K562 (cell line): Measurements from ENCODE around the gene CLCN1. TPM values are rescaled to one million over a fixed set of nuclear protein-coding genes. Genes with fewer than 3 reads are reported as not detected.

Experiments
- GTF2E2 ChIP-seq: fragments of 200-800 bp; sonication (Bioruptor generic); IDR thresholded peaks from 2 replicates; pipeline ENCODE4 v1.6.1; 2016; ENCODE audit warnings: missing genetic modification characterization, missing compliant biosample characterization
- NFE2 ChIP-seq: IDR thresholded peaks from 2 replicates; pipeline ENCODE4 v1.6.1; 2014; ENCODE audit warnings: antibody characterized with exemption, low read depth
- NFE2L1 ChIP-seq: fragments of 450-650 bp; IDR thresholded peaks from 2 replicates; pipeline ENCODE4 v1.6.1; 2016; ENCODE audit warnings: missing genetic modification characterization, low read depth, mild to moderate bottlenecking, missing compliant biosample characterization, moderate library complexity, borderline replicate concordance
- XRCC3 ChIP-seq: fragments of 450-650 bp; IDR thresholded peaks from 2 replicates; pipeline ENCODE4 v1.6.1; 2017; ENCODE audit warnings: mild to moderate bottlenecking, moderate library complexity
- YBX1 ChIP-seq: fragments of 450-650 bp; IDR thresholded peaks from 2 replicates; pipeline ENCODE4 v1.7.1; 2016; ENCODE audit warnings: mild to moderate bottlenecking
- ZFX ChIP-seq: sonication (generic); formaldehyde crosslinking; IDR thresholded peaks from 2 replicates; pipeline ENCODE4 v1.8.0; 2022; ENCODE audit warnings: mild to moderate bottlenecking, missing genetic modification reagents, moderate library complexity
- polyA plus RNA-seq, 8 experiments: library from polyadenylated mRNA; depleted of rRNA in 4 of 8; stranded (reverse) in 5 of 8; unstranded in 3 of 8; fragments of >200 nt; fragmentation: Nextera tagmentation in 2 of 8; fragmentation: Illumina TruSeq in 1 of 8; extraction: Ambion mirVana in 2 of 8; extraction: Trizol in 1 of 8; gene quantifications; 2 replicates each; pipeline versions ENCODE4 v1.2.1 to v1.2.3, GENCODE V29; 2011 to 2014; ENCODE audit warnings: inconsistent platforms in 1 of 8, missing spikeins in 1 of 8
- total RNA-seq, 7 experiments: library from RNA; depleted of rRNA in 6 of 7; stranded (reverse); fragments of >200 nt in 6 of 7; fragmentation: Illumina TruSeq in 2 of 7; extraction: Trizol in 2 of 7; gene quantifications; 2 replicates each; pipeline versions ENCODE4 v1.2.1 to v1.2.3, GENCODE V29; 2011 to 2021; ENCODE audit warnings: low replicate concordance in 1 of 7
- TF ChIP-seq, protein P1 (sequence below): sonication (generic); formaldehyde crosslinking; IDR thresholded peaks from 2 replicates; pipeline ENCODE4 v1.8.0; 2022; ENCODE audit warnings: mild to moderate bottlenecking, missing genetic modification reagents
- TF ChIP-seq, protein P2 (sequence below): fragments of 200-800 bp; sonication (Bioruptor generic); IDR thresholded peaks from 2 replicates; pipeline ENCODE4 v1.6.1; 2017; ENCODE audit warnings: missing genetic modification characterization, missing compliant biosample characterization
- TF ChIP-seq, protein P3 (sequence below): fragments of 200-600 bp; sonication (generic); IDR thresholded peaks from one replicate; pipeline ENCODE4 v1.6.1; 2012; ENCODE audit warnings: mild to moderate bottlenecking, low read depth, low read length, inconsistent platforms

Gene CLCN1
- total and polyA plus RNA-seq, 9 of the 15 experiments (the other 6 are each of a cell fraction or from before 2014, with no cell fraction given) = 0.01 to 0.11 (median 0.04) TPM; not detected in 4

DNA sequence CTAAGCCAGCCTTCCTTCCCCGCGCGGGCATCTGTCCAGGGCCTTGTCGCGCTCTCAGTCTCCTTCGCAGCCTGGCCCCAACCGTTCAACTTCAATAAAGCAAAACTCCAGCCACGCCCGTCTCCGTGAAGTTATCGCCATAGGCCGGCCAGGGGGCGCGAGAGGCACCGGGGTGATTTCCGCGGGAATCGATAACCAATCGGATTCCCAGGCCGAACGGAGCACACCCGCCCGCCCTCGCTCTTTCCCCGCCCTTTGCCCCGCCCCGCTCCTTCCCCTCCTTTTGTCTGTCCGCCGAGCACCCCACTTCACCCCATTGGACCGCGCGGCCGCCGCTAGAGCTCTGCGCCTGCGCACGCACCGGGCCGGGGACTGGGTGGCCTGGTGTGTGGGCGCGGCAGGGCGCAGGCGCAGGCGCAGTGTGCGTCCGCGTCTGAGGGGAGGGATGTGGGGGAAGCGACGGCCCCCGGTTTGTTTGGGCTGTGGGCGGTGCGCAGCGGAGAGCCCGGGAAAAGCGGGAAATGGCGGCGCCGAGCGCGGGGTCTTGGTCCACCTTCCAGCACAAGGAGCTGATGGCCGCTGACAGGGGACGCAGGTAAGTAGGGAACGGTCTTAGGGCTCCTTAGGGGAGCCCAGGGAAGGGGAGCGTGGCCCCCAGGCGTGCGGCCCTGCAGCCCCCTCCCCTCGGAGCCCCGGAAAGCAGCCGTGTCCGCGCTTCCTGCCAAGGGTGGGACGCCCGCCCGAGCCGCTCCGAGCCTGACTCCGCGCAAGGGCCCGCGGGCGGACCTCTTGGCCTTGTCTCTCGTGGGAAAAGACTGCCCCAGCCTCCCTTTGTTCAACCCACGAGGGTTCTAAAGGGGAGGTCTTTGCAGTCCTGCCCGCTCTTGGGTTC, 27.7 kb upstream of the CLCN1 start, which contains the start of gene CASP2 (continued):
- TF ChIP-seq, protein P1, sequence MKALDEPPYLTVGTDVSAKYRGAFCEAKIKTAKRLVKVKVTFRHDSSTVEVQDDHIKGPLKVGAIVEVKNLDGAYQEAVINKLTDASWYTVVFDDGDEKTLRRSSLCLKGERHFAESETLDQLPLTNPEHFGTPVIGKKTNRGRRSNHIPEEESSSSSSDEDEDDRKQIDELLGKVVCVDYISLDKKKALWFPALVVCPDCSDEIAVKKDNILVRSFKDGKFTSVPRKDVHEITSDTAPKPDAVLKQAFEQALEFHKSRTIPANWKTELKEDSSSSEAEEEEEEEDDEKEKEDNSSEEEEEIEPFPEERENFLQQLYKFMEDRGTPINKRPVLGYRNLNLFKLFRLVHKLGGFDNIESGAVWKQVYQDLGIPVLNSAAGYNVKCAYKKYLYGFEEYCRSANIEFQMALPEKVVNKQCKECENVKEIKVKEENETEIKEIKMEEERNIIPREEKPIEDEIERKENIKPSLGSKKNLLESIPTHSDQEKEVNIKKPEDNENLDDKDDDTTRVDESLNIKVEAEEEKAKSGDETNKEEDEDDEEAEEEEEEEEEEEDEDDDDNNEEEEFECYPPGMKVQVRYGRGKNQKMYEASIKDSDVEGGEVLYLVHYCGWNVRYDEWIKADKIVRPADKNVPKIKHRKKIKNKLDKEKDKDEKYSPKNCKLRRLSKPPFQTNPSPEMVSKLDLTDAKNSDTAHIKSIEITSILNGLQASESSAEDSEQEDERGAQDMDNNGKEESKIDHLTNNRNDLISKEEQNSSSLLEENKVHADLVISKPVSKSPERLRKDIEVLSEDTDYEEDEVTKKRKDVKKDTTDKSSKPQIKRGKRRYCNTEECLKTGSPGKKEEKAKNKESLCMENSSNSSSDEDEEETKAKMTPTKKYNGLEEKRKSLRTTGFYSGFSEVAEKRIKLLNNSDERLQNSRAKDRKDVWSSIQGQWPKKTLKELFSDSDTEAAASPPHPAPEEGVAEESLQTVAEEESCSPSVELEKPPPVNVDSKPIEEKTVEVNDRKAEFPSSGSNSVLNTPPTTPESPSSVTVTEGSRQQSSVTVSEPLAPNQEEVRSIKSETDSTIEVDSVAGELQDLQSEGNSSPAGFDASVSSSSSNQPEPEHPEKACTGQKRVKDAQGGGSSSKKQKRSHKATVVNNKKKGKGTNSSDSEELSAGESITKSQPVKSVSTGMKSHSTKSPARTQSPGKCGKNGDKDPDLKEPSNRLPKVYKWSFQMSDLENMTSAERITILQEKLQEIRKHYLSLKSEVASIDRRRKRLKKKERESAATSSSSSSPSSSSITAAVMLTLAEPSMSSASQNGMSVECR (CRISPR knock-in tag) = peak; percentile 79
- TF ChIP-seq NFE2 (no peak; the same call in 1 of the 2 replicates), NFE2L1 (tag) (no peak), XRCC3 (no peak), ZFX (CRISPR knock-in tag) (peak; percentile 94), YBX1 (no peak), GTF2E2 (tag) (no peak; the same call in 1 of the 2 replicates)
- TF ChIP-seq, protein P2, sequence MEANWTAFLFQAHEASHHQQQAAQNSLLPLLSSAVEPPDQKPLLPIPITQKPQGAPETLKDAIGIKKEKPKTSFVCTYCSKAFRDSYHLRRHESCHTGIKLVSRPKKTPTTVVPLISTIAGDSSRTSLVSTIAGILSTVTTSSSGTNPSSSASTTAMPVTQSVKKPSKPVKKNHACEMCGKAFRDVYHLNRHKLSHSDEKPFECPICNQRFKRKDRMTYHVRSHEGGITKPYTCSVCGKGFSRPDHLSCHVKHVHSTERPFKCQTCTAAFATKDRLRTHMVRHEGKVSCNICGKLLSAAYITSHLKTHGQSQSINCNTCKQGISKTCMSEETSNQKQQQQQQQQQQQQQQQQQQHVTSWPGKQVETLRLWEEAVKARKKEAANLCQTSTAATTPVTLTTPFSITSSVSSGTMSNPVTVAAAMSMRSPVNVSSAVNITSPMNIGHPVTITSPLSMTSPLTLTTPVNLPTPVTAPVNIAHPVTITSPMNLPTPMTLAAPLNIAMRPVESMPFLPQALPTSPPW (CRISPR knock-in tag) = peak; percentile 98
- TF ChIP-seq, protein P3, sequence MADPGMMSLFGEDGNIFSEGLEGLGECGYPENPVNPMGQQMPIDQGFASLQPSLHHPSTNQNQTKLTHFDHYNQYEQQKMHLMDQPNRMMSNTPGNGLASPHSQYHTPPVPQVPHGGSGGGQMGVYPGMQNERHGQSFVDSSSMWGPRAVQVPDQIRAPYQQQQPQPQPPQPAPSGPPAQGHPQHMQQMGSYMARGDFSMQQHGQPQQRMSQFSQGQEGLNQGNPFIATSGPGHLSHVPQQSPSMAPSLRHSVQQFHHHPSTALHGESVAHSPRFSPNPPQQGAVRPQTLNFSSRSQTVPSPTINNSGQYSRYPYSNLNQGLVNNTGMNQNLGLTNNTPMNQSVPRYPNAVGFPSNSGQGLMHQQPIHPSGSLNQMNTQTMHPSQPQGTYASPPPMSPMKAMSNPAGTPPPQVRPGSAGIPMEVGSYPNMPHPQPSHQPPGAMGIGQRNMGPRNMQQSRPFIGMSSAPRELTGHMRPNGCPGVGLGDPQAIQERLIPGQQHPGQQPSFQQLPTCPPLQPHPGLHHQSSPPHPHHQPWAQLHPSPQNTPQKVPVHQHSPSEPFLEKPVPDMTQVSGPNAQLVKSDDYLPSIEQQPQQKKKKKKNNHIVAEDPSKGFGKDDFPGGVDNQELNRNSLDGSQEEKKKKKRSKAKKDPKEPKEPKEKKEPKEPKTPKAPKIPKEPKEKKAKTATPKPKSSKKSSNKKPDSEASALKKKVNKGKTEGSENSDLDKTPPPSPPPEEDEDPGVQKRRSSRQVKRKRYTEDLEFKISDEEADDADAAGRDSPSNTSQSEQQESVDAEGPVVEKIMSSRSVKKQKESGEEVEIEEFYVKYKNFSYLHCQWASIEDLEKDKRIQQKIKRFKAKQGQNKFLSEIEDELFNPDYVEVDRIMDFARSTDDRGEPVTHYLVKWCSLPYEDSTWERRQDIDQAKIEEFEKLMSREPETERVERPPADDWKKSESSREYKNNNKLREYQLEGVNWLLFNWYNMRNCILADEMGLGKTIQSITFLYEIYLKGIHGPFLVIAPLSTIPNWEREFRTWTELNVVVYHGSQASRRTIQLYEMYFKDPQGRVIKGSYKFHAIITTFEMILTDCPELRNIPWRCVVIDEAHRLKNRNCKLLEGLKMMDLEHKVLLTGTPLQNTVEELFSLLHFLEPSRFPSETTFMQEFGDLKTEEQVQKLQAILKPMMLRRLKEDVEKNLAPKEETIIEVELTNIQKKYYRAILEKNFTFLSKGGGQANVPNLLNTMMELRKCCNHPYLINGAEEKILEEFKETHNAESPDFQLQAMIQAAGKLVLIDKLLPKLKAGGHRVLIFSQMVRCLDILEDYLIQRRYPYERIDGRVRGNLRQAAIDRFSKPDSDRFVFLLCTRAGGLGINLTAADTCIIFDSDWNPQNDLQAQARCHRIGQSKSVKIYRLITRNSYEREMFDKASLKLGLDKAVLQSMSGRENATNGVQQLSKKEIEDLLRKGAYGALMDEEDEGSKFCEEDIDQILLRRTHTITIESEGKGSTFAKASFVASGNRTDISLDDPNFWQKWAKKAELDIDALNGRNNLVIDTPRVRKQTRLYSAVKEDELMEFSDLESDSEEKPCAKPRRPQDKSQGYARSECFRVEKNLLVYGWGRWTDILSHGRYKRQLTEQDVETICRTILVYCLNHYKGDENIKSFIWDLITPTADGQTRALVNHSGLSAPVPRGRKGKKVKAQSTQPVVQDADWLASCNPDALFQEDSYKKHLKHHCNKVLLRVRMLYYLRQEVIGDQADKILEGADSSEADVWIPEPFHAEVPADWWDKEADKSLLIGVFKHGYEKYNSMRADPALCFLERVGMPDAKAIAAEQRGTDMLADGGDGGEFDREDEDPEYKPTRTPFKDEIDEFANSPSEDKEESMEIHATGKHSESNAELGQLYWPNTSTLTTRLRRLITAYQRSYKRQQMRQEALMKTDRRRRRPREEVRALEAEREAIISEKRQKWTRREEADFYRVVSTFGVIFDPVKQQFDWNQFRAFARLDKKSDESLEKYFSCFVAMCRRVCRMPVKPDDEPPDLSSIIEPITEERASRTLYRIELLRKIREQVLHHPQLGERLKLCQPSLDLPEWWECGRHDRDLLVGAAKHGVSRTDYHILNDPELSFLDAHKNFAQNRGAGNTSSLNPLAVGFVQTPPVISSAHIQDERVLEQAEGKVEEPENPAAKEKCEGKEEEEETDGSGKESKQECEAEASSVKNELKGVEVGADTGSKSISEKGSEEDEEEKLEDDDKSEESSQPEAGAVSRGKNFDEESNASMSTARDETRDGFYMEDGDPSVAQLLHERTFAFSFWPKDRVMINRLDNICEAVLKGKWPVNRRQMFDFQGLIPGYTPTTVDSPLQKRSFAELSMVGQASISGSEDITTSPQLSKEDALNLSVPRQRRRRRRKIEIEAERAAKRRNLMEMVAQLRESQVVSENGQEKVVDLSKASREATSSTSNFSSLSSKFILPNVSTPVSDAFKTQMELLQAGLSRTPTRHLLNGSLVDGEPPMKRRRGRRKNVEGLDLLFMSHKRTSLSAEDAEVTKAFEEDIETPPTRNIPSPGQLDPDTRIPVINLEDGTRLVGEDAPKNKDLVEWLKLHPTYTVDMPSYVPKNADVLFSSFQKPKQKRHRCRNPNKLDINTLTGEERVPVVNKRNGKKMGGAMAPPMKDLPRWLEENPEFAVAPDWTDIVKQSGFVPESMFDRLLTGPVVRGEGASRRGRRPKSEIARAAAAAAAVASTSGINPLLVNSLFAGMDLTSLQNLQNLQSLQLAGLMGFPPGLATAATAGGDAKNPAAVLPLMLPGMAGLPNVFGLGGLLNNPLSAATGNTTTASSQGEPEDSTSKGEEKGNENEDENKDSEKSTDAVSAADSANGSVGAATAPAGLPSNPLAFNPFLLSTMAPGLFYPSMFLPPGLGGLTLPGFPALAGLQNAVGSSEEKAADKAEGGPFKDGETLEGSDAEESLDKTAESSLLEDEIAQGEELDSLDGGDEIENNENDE = no peak
